H9 (cell line): Measurements from ENCODE around the gene ZBTB25. TPM values are rescaled to one million over a fixed set of nuclear protein-coding genes. Genes with fewer than 3 reads are reported as not detected.

Experiments
- DNase-seq: peaks from one replicate; pipeline ENCODE4 v3.0.0-alpha.2; 2017
- H2AFZ ChIP-seq: one replicate; pipeline ENCODE4 v1.6.1; 2013; ENCODE audit warnings: mild to moderate bottlenecking, low read length, control low read depth, moderate library complexity
- H2AK5ac ChIP-seq: 2 replicates; pipeline ENCODE4 v1.6.1; 2013; ENCODE audit warnings: low read length, control low read depth, mixed read lengths; ENCODE audit not compliant: insufficient read length
- H2BK120ac ChIP-seq: one replicate; pipeline ENCODE4 v1.6.1; 2013; ENCODE audit warnings: low read depth, mild to moderate bottlenecking, low read length, control low read depth, inconsistent platforms; ENCODE audit not compliant: poor library complexity, severe bottlenecking
- H2BK12ac ChIP-seq: 2 replicates; pipeline ENCODE4 v1.6.1; 2013; ENCODE audit warnings: low read length, control low read depth, mixed read lengths, low read depth; ENCODE audit not compliant: insufficient read length
- H2BK15ac ChIP-seq: 2 replicates; pipeline ENCODE4 v1.6.1; 2013; ENCODE audit warnings: low read depth, low read length, control low read depth
- H2BK20ac ChIP-seq: one replicate; pipeline ENCODE4 v1.6.1; 2013; ENCODE audit warnings: low read depth, mild to moderate bottlenecking, low read length, control low read depth, inconsistent platforms; ENCODE audit not compliant: poor library complexity, severe bottlenecking
- H2BK5ac ChIP-seq: 2 replicates; pipeline ENCODE4 v1.6.1; 2013; ENCODE audit warnings: low read length, control low read depth, mixed read lengths; ENCODE audit not compliant: insufficient read length
- H3K14ac ChIP-seq: 2 replicates; pipeline ENCODE4 v1.6.1; 2013; ENCODE audit warnings: low read length, control low read depth; ENCODE audit not compliant: insufficient read depth
- H3K18ac ChIP-seq: 2 replicates; pipeline ENCODE4 v1.6.1; 2013; ENCODE audit warnings: low read depth, mild to moderate bottlenecking, mixed read lengths, low read length, control low read depth; ENCODE audit not compliant: insufficient read length
- H3K23ac ChIP-seq: 2 replicates; pipeline ENCODE4 v1.6.1; 2013; ENCODE audit warnings: low read length, control low read depth, mixed read lengths, low read depth; ENCODE audit not compliant: insufficient read length
- H3K23me2 ChIP-seq: 2 replicates; pipeline ENCODE4 v1.6.1; 2013; ENCODE audit warnings: low read depth, mild to moderate bottlenecking, mixed read lengths, low read length, control low read depth; ENCODE audit not compliant: insufficient read length, poor library complexity, severe bottlenecking
- H3K27ac ChIP-seq: 2 replicates; pipeline ENCODE4 v1.5.1; 2013; ENCODE audit warnings: low read length, control low read depth, mixed read lengths, low read depth; ENCODE audit not compliant: insufficient read length
- H3K27me3 ChIP-seq: 2 replicates; pipeline ENCODE4 v1.6.1; 2013; ENCODE audit warnings: low read length, control low read depth, inconsistent platforms; ENCODE audit not compliant: insufficient read depth
- H3K4ac ChIP-seq: 2 replicates; pipeline ENCODE4 v1.6.1; 2013; ENCODE audit warnings: low read depth, mild to moderate bottlenecking, control low read depth, inconsistent platforms, low read length, moderate library complexity
- H3K4me1 ChIP-seq: 2 replicates; pipeline ENCODE4 v1.6.1; 2013; ENCODE audit warnings: low read length, control low read depth, inconsistent platforms; ENCODE audit not compliant: insufficient read depth
- H3K4me2 ChIP-seq: 2 replicates; pipeline ENCODE4 v1.6.1; 2013; ENCODE audit warnings: low read length, control low read depth, mixed read lengths; ENCODE audit not compliant: insufficient read length, insufficient read depth
- H3K56ac ChIP-seq: 2 replicates; pipeline ENCODE4 v1.6.1; 2013; ENCODE audit warnings: low read depth, mild to moderate bottlenecking, mixed read lengths, low read length, control low read depth; ENCODE audit not compliant: insufficient read length
- H3K79me1 ChIP-seq: 2 replicates; pipeline ENCODE4 v1.6.1; 2013; ENCODE audit warnings: low read depth, mild to moderate bottlenecking, moderate library complexity, low read length, control low read depth, inconsistent platforms; ENCODE audit not compliant: insufficient read depth, poor library complexity, severe bottlenecking
- H3K79me2 ChIP-seq: 2 replicates; pipeline ENCODE4 v1.6.1; 2013; ENCODE audit warnings: low read length, control low read depth, inconsistent platforms; ENCODE audit not compliant: insufficient read depth
- H3K9ac ChIP-seq: 2 replicates; pipeline ENCODE4 v1.6.1; 2013; ENCODE audit warnings: low read length, control low read depth, mixed read lengths; ENCODE audit not compliant: insufficient read length; ENCODE audit errors: extremely low read depth
- H3K9me3 ChIP-seq: one replicate; pipeline ENCODE4 v1.6.1; 2013; ENCODE audit warnings: low read depth, low read length, inconsistent platforms; ENCODE audit not compliant: control insufficient read depth
- H3T11ph ChIP-seq: one replicate; pipeline ENCODE4 v1.6.1; 2013; ENCODE audit warnings: mild to moderate bottlenecking, low read length, control low read depth, inconsistent platforms
- H4K20me1 ChIP-seq: one replicate; pipeline ENCODE4 v1.6.1; 2013; ENCODE audit not compliant: control insufficient read depth, insufficient read length, insufficient read depth
- H4K5ac ChIP-seq: 2 replicates; pipeline ENCODE4 v1.6.1; 2013; ENCODE audit warnings: low read depth, mild to moderate bottlenecking, mixed read lengths, low read length, control low read depth; ENCODE audit not compliant: insufficient read length
- H4K8ac ChIP-seq: replicated peaks from 2 replicates; pipeline ENCODE4 v1.6.1; 2013; ENCODE audit warnings: low read length, control low read depth, mixed read lengths, low read depth; ENCODE audit not compliant: insufficient read length
- H4K91ac ChIP-seq: 2 replicates; pipeline ENCODE4 v1.6.1; 2013; ENCODE audit warnings: low read depth, mild to moderate bottlenecking, moderate library complexity, mixed read lengths, low read length, control low read depth; ENCODE audit not compliant: insufficient read length
- H3K27ac Mint-ChIP-seq, 3 experiments: 2 replicates in 2 of 3; 3 replicates in 1 of 3; pipeline ENCODE4 v1.8.0; 2020 to 2021; ENCODE audit warnings: mixed read lengths in 3 of 3, mild to moderate bottlenecking in 1 of 3, moderate library complexity in 1 of 3
- H3K27me3 Mint-ChIP-seq: 2 replicates; pipeline ENCODE4 v1.8.0; 2021; ENCODE audit warnings: low read depth, mild to moderate bottlenecking, moderate library complexity, mixed read lengths
- H3K36me3 Mint-ChIP-seq, 3 experiments: 2 replicates in 2 of 3; 3 replicates in 1 of 3; pipeline ENCODE4 v1.8.0; 2020 to 2021; ENCODE audit warnings: low read depth in 3 of 3, mixed read lengths in 3 of 3; ENCODE audit not compliant: insufficient read depth in 1 of 3
- H3K4me1 Mint-ChIP-seq, 2 experiments: 2 replicates each; pipeline ENCODE4 v1.8.0; 2020; ENCODE audit warnings: mixed read lengths in 2 of 2
- H3K4me3 Mint-ChIP-seq, 2 experiments: 2 replicates in 1 of 2; 3 replicates in 1 of 2; pipeline ENCODE4 v1.8.0; 2020 to 2021; ENCODE audit warnings: mild to moderate bottlenecking in 2 of 2, mixed read lengths in 2 of 2, moderate library complexity in 1 of 2
- H3K9me3 Mint-ChIP-seq, 2 experiments: 2 replicates in 1 of 2; 3 replicates in 1 of 2; pipeline ENCODE4 v1.8.0; 2020; ENCODE audit warnings: mild to moderate bottlenecking in 2 of 2, mixed read lengths in 2 of 2, moderate library complexity in 1 of 2
- CTCF ChIP-seq: fragments of 200-600 bp; sonication (generic); conservative IDR thresholded peaks from 3 replicates; pipeline ENCODE4 v1.8.0; 2021; ENCODE audit warnings: antibody characterized with exemption, mild to moderate bottlenecking
- WGBS: extraction: QIAGEN DNeasy Blood & Tissue Kit; methylation state at CpG from one replicate; pipeline ENCODE4 v1.1.7; 2013; ENCODE audit warnings: missing lambda C conversion rate, low lambda C conversion rate, mixed read lengths; ENCODE audit not compliant: insufficient read length; ENCODE audit errors: extremely low coverage; 5-methylcytosine and 5-hydroxymethylcytosine counted together
- total RNA-seq: library from RNA; stranded (reverse); gene quantifications from 2 replicates; pipeline ENCODE4 v1.2.1, GENCODE V29; 2021

ZBTB25 gene
- total RNA-seq, 1 experiment from 2014 or later: 8.2 TPM

GRCh38 chr14:64520699-64521098, 17.1 kb upstream of the ZBTB25 start:
- Histone ChIP-seq H2BK15ac (no peak overlapping the region), H3K23me2 (no peaks in the 10 kb centered on the region), H3K14ac (no peak overlapping the region), H3K27me3 (no peaks in the 10 kb centered on the region), H3T11ph (no peak overlapping the region), H3K4ac (no peak overlapping the region), H2BK5ac (no peak overlapping the region), H4K91ac (no peak overlapping the region), H2AK5ac (no peak overlapping the region), H3K23ac (no peak overlapping the region), H4K20me1 (no peaks in the 10 kb centered on the region), H3K4me1 (no peaks in the 10 kb centered on the region), H3K79me1 (peaks cover 3% of the 10 kb centered on the region), H3K27ac (no peak overlapping the region), H3K9ac (no peak overlapping the region), H3K56ac (no peak overlapping the region), H2BK120ac (no peak overlapping the region), H2AFZ (no peak overlapping the region), H4K5ac (no peak overlapping the region), H2BK20ac (no peak overlapping the region), H3K18ac (no peak overlapping the region), H3K4me2 (no peak overlapping the region), H3K9me3 (no peaks in the 10 kb centered on the region), H2BK12ac (no peak overlapping the region), H3K79me2 (peaks cover 5% of the 10 kb centered on the region; the same call in 1 of the 2 replicates), H4K8ac (no peak overlapping the region)
- H3K9me3 Mint-ChIP-seq: no peaks in the 10 kb centered on the region
- no CpG with 5 or more reads among the region's 4 CpGs for WGBS
- no peak overlapping the region for H3K27ac Mint-ChIP-seq
- no peak for TF ChIP-seq CTCF
- no peak overlapping the region for H3K4me3 Mint-ChIP-seq
- H3K27me3 Mint-ChIP-seq: no peaks in the 10 kb centered on the region
- peaks cover 0 to 2% (median 0%) of the 10 kb centered on the region in 3 experiments; a peak in 2 of 7 replicates for H3K36me3 Mint-ChIP-seq
- DNase-seq: no peak
- no peaks in the 10 kb centered on the region for H3K4me1 Mint-ChIP-seq
